ENCODE measurements around the gene FOSL2.

GRCh38 chr2:28347193-28347592 is 45.5 kb upstream of the FOSL2 start:
- TF ChIP-seq EZH2 (IDR thresholded peaks at IDR 0.05; ENCODE audit: borderline replicate concordance, low read length) (no peak), CTCF (conservative IDR thresholded peaks at IDR 0.05 in 1 of 2, IDR thresholded peaks at IDR 0.05 in 1 of 2; ENCODE audit: extremely low read depth in 1 of 2, insufficient read depth in 1 of 2, low read depth in 1 of 2, low read length in 2 of 2) (no peak)

Data from mammary epithelial cell (primary cell).